Liver (tissue), 9 donors: ENCODE measurements around the gene KCTD5. TPM values are rescaled to one million over a fixed set of nuclear protein-coding genes. Genes with fewer than 3 reads are reported as not detected.

ENCODE experiments used
- DNase-seq: peaks from one replicate; pipeline ENCODE4 v3.0.0-alpha.2; 2017; ENCODE audit warnings: low spot score
- H3K27ac ChIP-seq, 2 donors: one replicate each; pipeline ENCODE4 v1.7.0; 2013; ENCODE audit warnings: inconsistent platforms in 2 of 2, low read length in 2 of 2, control low read depth in 1 of 2, low read depth in 1 of 2, mild to moderate bottlenecking in 1 of 2
- H3K27me3 ChIP-seq, 4 donors: one replicate each; pipeline versions ENCODE4 v1.6.1 to v1.7.0; 2013; ENCODE audit warnings: low read length in 3 of 4, inconsistent platforms in 1 of 4, mild to moderate bottlenecking in 1 of 4, moderate library complexity in 1 of 4; ENCODE audit not compliant: control insufficient read depth in 4 of 4, insufficient read depth in 4 of 4
- H3K36me3 ChIP-seq, 4 donors: one replicate each; pipeline versions ENCODE4 v1.6.1 to v1.7.0; 2013; ENCODE audit warnings: low read length in 3 of 4, mild to moderate bottlenecking in 3 of 4, low read depth in 1 of 4, moderate library complexity in 1 of 4; ENCODE audit not compliant: control insufficient read depth in 4 of 4, insufficient read depth in 3 of 4
- H3K4me1 ChIP-seq, 4 donors: one replicate each; pipeline versions ENCODE4 v1.6.1 to v1.7.0; 2013; ENCODE audit warnings: low read length in 3 of 4, mild to moderate bottlenecking in 3 of 4, moderate library complexity in 1 of 4; ENCODE audit not compliant: control insufficient read depth in 4 of 4, insufficient read depth in 4 of 4
- H3K4me3 ChIP-seq, 3 donors: one replicate each; pipeline versions ENCODE4 v1.6.1 to v1.7.0; 2013; ENCODE audit warnings: low read length in 3 of 3, control low read depth in 1 of 3, low read depth in 1 of 3, mild to moderate bottlenecking in 1 of 3
- H3K9ac ChIP-seq, 2 donors: one replicate each; pipeline ENCODE4 v1.7.0; 2013; ENCODE audit warnings: low read length in 2 of 2, mild to moderate bottlenecking in 2 of 2, moderate library complexity in 2 of 2, control low read depth in 1 of 2, low read depth in 1 of 2
- H3K9me3 ChIP-seq, 4 donors: one replicate each; pipeline versions ENCODE4 v1.6.1 to v1.7.0; 2013; ENCODE audit warnings: low read length in 3 of 4; ENCODE audit not compliant: control insufficient read depth in 4 of 4
- EGR1 ChIP-seq, 2 donors: IDR thresholded peaks; 2 replicates each; pipeline ENCODE4 v1.6.1; 2016 to 2018; ENCODE audit warnings: antibody characterized with exemption in 2 of 2, low read depth in 2 of 2
- FOXA1 ChIP-seq: IDR thresholded peaks from 2 replicates; pipeline ENCODE4 v1.6.1; 2016; ENCODE audit warnings: antibody characterized with exemption
- FOXA2 ChIP-seq: IDR thresholded peaks from 2 replicates; pipeline ENCODE4 v1.6.1; 2016; ENCODE audit warnings: antibody characterized with exemption
- GABPA ChIP-seq, 2 donors: IDR thresholded peaks in 1 of 2; conservative IDR thresholded peaks in 1 of 2; 2 replicates each; pipeline ENCODE4 v1.6.1; 2016; ENCODE audit warnings: antibody characterized with exemption in 2 of 2, mild to moderate bottlenecking in 1 of 2, moderate library complexity in 1 of 2
- HNF4A ChIP-seq, 2 donors: conservative IDR thresholded peaks; 2 replicates each; pipeline ENCODE4 v1.6.1; 2016; ENCODE audit warnings: antibody characterized with exemption in 2 of 2, mild to moderate bottlenecking in 2 of 2
- HNF4G ChIP-seq: IDR thresholded peaks from 2 replicates; pipeline ENCODE4 v1.6.1; 2016; ENCODE audit warnings: antibody characterized with exemption
- JUND ChIP-seq, 2 donors: IDR thresholded peaks; 2 replicates each; pipeline ENCODE4 v1.6.1; 2016; ENCODE audit warnings: antibody characterized with exemption in 2 of 2
- NR2F2 ChIP-seq: IDR thresholded peaks from 2 replicates; pipeline ENCODE4 v1.6.1; 2016; ENCODE audit warnings: antibody characterized with exemption
- RAD21 ChIP-seq, 2 donors: IDR thresholded peaks; 2 replicates each; pipeline ENCODE4 v1.6.1; 2016; ENCODE audit warnings: antibody characterized with exemption in 2 of 2, mild to moderate bottlenecking in 2 of 2
- RXRA ChIP-seq, 2 donors: IDR thresholded peaks; 2 replicates each; pipeline ENCODE4 v1.6.1; 2017 to 2018; ENCODE audit warnings: antibody characterized with exemption in 2 of 2, mild to moderate bottlenecking in 1 of 2
- SP1 ChIP-seq: IDR thresholded peaks from 2 replicates; pipeline ENCODE4 v1.6.1; 2018; ENCODE audit warnings: antibody characterized with exemption, mild to moderate bottlenecking
- TAF1 ChIP-seq: conservative IDR thresholded peaks from 2 replicates; pipeline ENCODE4 v1.6.1; 2016; ENCODE audit warnings: antibody characterized with exemption, mild to moderate bottlenecking
- YY1 ChIP-seq: IDR thresholded peaks from 2 replicates; pipeline ENCODE4 v1.6.1; 2016; ENCODE audit warnings: antibody characterized with exemption, mild to moderate bottlenecking
- WGBS: extraction: QIAGEN DNeasy Blood & Tissue Kit; methylation state at CpG from one replicate; pipeline ENCODE4 v1.1.7; 2013; 5-methylcytosine and 5-hydroxymethylcytosine counted together
- polyA plus RNA-seq, 2 donors: library from polyadenylated mRNA; stranded (reverse) in 1 of 2; unstranded in 1 of 2; fragments of 200-250 nt in 1 of 2; fragments of >200 nt in 1 of 2; fragmentation: Nextera tagmentation in 1 of 2; extraction: Ambion mirVana in 1 of 2; gene quantifications; one replicate each; pipeline versions ENCODE4 v1.2.1 to v1.2.3, GENCODE V29; 2013 to 2015
- total RNA-seq, 2 donors: library from RNA; depleted of rRNA; stranded (reverse); fragments of >200 nt; gene quantifications; one replicate each; pipeline ENCODE4 v1.2.3, GENCODE V29; 2014
- TF ChIP-seq, protein P1 (sequence below): IDR thresholded peaks from 2 replicates; pipeline ENCODE4 v1.6.1; 2016; ENCODE audit warnings: antibody characterized with exemption, mild to moderate bottlenecking
- TF ChIP-seq, protein P2 (sequence below): IDR thresholded peaks from 2 replicates; pipeline ENCODE4 v1.6.1; 2016; ENCODE audit warnings: antibody characterized with exemption
- TF ChIP-seq, protein P3 (sequence below): fragments of 150-350 bp; IDR thresholded peaks from 2 replicates; pipeline ENCODE4 v1.5.1; 2017; ENCODE audit warnings: improper control_type of control experiment, low read depth, low read length; ENCODE audit not compliant: missing input control
- TF ChIP-seq, protein P4 (sequence below): IDR thresholded peaks from 2 replicates; pipeline ENCODE4 v1.6.1; 2016; ENCODE audit warnings: antibody characterized with exemption
- TF ChIP-seq, protein P5 (sequence below): IDR thresholded peaks from 2 replicates; pipeline ENCODE4 v1.6.1; 2016; ENCODE audit warnings: antibody characterized with exemption
- donor health status: healthy.
- donor health status: healthy.
- donor health status: healthy.
- donor health status: healthy.
- donor health status: healthy.

KCTD5 gene
- total and polyA plus RNA-seq, 4 donors, result 8.3 to 14.2 (median 11.5) TPM

DNA sequence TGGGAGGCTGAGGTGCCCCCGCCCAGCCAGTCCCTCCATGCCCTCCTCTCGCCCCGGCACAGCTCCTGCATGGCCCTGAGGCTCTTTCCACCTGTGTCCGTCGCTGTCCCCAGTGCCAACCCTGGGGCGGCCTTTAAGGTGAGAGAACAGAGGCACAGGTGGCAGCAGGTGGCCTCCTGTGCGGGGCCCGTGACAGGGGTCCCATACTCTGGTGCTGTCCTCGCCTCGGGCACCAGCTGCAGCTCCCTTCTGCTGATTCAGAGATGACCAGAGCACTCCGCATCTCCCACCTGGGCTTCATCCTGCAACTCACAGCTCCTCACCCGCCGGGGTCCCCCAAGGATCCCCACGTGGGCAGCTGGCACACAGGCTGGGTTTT, 29.7 kb downstream of the KCTD5 start (continued):
- TF ChIP-seq GABPA (IDR thresholded peaks at IDR 0.05 in 1 of 2, conservative IDR thresholded peaks at IDR 0.05 in 1 of 2) (no peak), TAF1 (no peak), YY1 (no peak)

DNA sequence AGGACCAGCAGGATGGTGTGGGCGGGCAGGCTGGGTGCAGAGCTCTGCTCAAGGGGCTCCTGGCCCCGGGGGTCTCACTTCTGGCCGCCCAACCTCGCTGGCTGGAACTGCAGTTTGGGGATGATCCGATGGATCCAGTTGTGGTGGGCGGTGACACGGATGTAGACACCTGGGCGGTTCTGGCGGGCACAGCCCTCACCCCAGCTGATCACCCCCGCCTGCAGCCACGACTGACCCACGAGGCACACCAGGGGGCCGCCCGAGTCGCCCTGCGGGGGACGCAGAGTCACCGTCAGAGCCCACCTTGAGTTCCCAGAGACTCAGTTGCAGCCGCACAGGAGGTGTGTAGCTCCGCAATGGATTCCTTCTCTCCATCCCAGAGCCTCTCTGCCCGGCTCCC, 30.2 kb downstream of the KCTD5 start:
- Histone ChIP-seq H3K9ac (no peak overlapping the region), H3K27me3 (no peaks in the 10 kb centered on the region), H3K36me3 (peaks cover 3 to 16% (median 9%) of the 10 kb centered on the region in 4 donors), H3K4me1 (no peaks in the 10 kb centered on the region), H3K27ac (no peak overlapping the region), H3K9me3 (no peaks in the 10 kb centered on the region), H3K4me3 (no peak overlapping the region)
- no peak for DNase-seq
- WGBS, result 84% methylated on average over 21 of the region's 21 CpGs
- TF ChIP-seq GABPA (IDR thresholded peaks at IDR 0.05 in 1 of 2, conservative IDR thresholded peaks at IDR 0.05 in 1 of 2), result no peak
- TF ChIP-seq, protein P1, sequence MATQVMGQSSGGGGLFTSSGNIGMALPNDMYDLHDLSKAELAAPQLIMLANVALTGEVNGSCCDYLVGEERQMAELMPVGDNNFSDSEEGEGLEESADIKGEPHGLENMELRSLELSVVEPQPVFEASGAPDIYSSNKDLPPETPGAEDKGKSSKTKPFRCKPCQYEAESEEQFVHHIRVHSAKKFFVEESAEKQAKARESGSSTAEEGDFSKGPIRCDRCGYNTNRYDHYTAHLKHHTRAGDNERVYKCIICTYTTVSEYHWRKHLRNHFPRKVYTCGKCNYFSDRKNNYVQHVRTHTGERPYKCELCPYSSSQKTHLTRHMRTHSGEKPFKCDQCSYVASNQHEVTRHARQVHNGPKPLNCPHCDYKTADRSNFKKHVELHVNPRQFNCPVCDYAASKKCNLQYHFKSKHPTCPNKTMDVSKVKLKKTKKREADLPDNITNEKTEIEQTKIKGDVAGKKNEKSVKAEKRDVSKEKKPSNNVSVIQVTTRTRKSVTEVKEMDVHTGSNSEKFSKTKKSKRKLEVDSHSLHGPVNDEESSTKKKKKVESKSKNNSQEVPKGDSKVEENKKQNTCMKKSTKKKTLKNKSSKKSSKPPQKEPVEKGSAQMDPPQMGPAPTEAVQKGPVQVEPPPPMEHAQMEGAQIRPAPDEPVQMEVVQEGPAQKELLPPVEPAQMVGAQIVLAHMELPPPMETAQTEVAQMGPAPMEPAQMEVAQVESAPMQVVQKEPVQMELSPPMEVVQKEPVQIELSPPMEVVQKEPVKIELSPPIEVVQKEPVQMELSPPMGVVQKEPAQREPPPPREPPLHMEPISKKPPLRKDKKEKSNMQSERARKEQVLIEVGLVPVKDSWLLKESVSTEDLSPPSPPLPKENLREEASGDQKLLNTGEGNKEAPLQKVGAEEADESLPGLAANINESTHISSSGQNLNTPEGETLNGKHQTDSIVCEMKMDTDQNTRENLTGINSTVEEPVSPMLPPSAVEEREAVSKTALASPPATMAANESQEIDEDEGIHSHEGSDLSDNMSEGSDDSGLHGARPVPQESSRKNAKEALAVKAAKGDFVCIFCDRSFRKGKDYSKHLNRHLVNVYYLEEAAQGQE, result no peak
- TF ChIP-seq YY1, result no peak
- no peak for TF ChIP-seq TAF1
- TF ChIP-seq FOXA2, result no peak
- TF ChIP-seq, protein P2, sequence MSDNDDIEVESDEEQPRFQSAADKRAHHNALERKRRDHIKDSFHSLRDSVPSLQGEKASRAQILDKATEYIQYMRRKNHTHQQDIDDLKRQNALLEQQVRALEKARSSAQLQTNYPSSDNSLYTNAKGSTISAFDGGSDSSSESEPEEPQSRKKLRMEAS, result no peak
- TF ChIP-seq, protein P3, sequence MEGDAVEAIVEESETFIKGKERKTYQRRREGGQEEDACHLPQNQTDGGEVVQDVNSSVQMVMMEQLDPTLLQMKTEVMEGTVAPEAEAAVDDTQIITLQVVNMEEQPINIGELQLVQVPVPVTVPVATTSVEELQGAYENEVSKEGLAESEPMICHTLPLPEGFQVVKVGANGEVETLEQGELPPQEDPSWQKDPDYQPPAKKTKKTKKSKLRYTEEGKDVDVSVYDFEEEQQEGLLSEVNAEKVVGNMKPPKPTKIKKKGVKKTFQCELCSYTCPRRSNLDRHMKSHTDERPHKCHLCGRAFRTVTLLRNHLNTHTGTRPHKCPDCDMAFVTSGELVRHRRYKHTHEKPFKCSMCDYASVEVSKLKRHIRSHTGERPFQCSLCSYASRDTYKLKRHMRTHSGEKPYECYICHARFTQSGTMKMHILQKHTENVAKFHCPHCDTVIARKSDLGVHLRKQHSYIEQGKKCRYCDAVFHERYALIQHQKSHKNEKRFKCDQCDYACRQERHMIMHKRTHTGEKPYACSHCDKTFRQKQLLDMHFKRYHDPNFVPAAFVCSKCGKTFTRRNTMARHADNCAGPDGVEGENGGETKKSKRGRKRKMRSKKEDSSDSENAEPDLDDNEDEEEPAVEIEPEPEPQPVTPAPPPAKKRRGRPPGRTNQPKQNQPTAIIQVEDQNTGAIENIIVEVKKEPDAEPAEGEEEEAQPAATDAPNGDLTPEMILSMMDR, result no peak
- no peak for TF ChIP-seq JUND (IDR thresholded peaks at IDR 0.05)
- TF ChIP-seq RXRA (IDR thresholded peaks at IDR 0.05), result no peak
- no peak for TF ChIP-seq HNF4A (conservative IDR thresholded peaks at IDR 0.05)
- no peak for TF ChIP-seq HNF4G
- TF ChIP-seq, protein P4, sequence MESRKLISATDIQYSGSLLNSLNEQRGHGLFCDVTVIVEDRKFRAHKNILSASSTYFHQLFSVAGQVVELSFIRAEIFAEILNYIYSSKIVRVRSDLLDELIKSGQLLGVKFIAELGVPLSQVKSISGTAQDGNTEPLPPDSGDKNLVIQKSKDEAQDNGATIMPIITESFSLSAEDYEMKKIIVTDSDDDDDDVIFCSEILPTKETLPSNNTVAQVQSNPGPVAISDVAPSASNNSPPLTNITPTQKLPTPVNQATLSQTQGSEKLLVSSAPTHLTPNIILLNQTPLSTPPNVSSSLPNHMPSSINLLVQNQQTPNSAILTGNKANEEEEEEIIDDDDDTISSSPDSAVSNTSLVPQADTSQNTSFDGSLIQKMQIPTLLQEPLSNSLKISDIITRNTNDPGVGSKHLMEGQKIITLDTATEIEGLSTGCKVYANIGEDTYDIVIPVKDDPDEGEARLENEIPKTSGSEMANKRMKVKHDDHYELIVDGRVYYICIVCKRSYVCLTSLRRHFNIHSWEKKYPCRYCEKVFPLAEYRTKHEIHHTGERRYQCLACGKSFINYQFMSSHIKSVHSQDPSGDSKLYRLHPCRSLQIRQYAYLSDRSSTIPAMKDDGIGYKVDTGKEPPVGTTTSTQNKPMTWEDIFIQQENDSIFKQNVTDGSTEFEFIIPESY, result no peak
- TF ChIP-seq NR2F2, result no peak
- TF ChIP-seq, protein P5, sequence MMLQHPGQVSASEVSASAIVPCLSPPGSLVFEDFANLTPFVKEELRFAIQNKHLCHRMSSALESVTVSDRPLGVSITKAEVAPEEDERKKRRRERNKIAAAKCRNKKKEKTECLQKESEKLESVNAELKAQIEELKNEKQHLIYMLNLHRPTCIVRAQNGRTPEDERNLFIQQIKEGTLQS, result no peak
- no peak for TF ChIP-seq EGR1 (IDR thresholded peaks at IDR 0.05; ENCODE audit: low read depth in 2 of 2)
- no peak for TF ChIP-seq FOXA1
- TF ChIP-seq SP1, result no peak
- TF ChIP-seq RAD21 (IDR thresholded peaks at IDR 0.05), result no peak
